Right forelimb (tissue), 1 donor: ENCODE data around the gene LZTR1.
"Not testable (repeated sequence)": the region's sequence is repeated elsewhere in the genome, so short reads cannot be mapped to it uniquely, and the experiment has no call there.

Source experiments
- DNase-seq: peaks from one replicate; pipeline ENCODE4 v3.0.0-alpha.2; 2018

LZTR1 gene

GRCh38 chr22:20998411-20999336 is 16.6 kb downstream of the LZTR1 start:
- DNase-seq: no peak

DNA sequence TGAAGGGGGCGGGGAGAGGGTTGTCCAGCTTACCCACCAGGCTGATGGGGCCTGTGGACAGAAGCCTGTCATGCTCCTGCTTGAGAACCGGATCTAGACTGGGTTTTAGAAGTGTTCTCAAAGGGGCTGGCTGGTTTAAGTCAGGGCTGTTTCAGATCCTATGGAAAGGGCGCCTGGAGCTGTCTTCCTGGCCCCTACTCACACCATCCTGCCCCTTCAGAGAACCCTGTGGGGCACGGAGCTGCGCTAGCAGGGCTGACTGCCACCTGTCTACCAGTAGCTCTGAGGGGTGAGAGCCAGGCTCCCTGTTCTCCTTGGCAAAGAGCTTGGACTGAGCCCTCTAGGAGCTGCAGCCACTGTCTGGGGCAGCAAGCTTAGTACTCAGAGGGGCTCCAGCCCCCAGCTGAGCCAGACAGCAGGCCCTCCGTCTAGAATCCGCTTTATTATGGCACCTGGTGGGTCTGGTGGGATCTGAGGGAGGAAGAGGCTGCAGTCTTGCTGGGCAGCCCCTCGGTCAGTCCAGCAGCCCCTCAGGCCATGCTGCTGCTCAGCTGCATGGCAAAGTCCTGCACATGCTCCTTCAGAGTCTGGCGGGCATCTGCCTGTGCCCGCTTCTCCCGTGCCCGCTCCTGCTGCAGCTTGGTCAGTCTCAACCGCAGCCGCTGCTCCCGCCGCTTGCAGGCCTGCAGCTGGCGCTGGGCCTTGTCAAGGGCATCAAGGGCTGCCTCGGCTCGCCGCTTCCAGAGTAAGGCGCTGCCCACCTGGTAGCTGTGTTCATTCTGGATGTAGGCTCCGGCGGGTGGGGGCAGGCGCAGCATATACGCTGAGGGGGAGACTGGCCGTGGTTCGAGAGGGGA is 17.5 kb downstream of the LZTR1 start:
- DNase-seq: no peak

DNA sequence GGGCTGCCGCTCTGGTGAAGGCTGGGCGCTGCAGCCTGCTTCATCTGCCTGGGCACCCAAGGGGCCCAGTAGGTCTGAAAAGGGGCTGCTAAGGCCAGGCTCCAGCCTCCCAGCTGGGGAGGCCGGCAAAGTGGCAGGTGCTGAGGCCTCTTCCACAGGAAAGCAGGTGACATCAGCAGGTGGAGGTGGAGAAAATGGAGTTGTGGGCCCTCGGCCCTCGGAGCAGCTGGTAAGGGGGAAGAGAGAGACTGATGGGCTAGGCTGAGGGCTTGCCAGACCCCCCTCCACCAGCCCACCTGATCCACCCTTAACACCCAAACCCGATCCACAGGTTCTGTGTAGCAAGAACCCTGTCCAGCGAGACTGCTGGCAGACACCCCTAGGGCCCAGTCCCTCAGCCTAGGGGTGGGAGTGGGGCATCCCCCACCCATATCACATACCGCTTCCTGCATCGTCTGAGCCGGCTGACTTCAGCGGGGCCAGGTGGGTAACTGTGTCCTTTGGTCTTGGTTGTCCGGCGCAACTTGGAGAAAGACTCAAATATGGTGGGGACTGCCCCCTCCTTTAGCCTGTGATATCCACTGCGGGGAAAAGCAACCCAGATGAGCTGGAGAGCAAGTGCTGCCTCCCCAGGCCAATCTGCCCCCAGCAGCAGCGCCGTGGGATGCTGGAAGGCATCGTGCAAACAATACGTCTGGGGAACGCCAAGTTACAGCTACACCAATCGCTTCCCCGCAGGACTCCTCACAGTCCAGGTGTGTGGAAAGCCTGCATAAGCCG is 18.3 kb downstream of the LZTR1 start:
- DNase-seq: no peak

- DNase-seq: peak; percentile 61
Measured at GRCh38 chr22:21000987-21001600, 19.0 kb downstream of the LZTR1 start.

- peak; percentile 98 for DNase-seq
Measured at GRCh38 chr22:21001601-21002325, 19.7 kb downstream of the LZTR1 start, which contains the start of gene THAP7. Gene THAP7, minus strand, starts transcription at chr22:21002118. Its CDS starts 207 bp downstream, at chr22:21001911.

DNA sequence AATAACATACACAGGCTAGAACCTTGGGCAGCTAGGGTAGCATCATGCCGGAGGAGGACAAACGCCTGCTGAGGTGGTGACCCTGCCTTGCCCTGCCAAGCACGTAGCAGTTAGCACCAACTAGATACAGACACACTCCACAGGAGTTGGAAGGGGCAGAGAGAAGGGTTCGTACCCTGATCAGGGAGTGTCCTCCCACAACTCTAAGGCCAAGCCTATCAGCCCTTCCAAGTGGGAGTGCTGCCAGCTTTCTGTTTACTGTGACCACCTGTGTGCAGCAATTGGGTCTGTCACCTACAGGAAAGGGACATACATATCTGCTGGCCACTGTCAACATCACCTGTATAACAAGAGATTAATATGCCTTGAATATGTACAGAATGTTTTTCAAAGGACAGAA is 21.7 kb downstream of the LZTR1 start:
- no peak for DNase-seq

- not testable (repeated sequence) for DNase-seq
Measured at GRCh38 chr22:21009208-21009607, 27.1 kb downstream of the LZTR1 start.

DNA sequence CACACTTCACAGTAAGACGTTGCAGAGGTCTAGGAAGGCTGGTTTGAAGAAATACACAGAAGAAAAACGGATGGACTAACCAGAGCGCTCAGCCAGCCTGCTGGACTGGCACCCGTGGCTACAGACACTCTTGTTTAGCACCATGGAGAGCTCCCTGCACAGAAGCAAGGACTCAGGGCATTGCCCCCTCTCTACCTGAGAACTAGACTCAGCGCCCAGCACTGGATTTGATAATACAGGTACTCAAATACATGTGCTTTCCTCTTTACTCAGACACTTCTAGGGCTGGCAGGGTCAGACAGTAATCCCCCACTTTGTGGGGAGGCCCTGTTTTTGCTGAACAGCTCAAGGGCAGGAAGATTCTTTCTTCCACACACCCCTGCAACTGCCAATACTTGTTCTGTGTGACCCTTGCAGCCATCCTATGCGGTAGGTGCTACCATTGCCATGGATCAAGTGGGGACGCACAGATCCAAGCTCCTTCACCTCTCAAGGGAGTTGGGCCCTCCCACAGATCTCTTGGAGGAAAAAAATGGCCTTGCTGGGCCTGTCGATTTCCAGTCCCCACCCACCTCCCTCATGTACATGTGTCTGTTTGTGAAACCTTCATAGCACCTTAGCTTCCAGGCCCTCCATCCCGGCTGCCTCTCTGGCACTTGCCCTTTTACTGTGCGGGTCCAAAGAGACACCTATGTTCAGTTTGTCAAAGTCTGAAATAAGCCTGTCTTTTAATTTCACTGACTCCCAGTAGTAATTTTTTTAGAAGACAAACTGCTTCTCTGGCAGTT is 27.7 kb downstream of the LZTR1 start:
- no peak for DNase-seq

DNA sequence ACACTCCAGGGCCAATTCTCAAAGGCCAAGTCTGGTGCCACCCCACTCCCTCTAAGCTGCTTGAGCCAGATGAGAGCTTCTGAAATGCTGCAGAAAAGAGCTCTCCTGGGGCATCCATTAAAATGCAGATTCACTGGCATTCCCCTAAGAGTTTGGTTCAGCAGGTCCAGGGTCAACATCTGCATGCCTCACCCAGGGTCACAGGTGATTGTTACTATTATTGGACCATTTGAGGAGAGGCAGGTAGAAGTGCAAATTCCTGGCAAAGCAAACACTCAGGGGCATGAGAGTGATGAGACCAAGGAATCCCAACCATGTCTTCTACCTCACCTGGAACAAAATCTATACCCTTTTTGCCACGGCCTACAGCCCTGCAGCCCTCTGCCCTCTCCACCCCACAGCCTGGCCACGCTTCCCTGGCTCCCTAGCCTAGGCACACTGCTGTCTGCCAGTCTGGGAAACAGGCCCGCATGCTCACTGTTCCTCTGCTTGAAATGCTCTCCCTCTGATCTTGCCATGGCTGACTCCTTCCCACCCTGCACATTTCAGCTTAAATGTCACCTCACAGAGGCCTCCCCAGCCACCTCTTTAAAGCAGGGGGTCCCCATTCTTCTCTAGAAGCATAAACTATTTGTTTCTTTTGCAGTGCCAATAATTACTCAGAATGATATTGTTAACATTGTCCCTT is 28.5 kb downstream of the LZTR1 start:
- DNase-seq: no peak

DNA sequence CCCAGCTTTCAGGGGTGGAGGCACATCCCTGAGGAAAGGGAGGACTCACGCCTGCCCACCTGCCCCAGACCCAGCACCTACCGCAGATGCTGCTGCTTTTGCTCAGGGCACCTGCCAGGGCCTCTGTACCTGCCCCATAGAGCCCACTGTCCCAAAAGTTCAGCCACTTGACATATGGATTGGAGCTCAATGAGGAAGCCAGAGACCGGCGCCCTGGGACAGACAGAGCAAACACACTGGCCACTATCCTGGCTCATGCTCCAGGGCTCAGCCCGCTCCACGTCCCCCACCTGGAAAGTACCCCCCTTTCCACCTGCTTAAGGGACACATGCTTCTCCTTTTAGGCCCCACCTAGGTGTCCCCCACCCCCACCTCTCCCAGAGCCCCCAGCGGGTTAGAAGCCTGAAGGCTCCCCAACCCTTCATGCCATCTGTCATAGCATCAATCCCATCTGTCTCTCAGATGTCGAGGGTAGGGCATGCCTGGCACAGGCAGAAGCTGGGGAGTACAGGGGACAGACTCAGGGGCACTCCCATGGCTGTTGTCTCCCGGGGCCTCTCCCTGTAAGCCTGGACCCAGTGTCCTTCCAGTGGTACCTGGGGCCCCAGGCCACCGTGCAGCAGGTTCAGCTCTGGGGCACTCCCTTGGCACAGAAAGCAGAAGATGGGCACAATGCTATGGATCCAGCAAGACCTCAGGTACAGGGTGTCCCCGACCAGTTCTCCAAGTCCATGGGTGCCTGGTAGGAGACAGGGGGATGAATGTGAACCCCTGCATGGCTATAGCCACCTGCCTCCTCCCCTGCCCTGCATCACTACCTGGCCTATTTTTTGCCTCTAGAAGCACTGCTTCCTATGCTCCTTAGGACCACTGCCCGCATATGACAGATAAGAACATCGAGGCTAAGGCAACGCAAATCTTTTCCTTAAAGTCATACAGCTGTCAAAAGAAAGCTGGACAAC is 30.6 kb downstream of the LZTR1 start:
- DNase-seq: no peak

DNA sequence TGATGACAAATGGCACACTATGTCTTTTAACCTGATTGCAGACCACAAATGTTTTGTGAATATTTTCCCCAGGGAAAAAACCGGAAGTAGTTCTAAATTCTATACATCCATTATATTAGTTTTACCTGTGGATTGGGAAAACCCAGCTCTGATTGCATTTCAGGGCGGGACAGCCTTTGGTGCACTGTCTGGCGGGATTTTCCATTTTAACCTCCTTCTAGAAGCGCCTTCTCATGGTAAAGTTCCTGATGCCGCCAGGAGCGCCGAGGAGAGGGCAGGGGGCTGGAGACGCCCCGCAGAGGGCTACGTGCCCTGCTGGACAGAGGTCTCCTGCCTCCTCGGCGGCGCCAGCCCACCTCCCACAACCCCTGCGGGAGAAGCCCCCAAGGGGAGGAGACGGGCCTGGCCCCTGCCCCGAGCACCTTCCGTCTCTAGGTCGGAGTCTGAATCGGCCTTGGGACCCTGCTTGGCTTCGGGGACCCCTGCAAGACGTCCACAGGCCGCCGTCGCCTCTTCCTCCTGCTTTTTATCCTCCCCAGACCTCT is 31.6 kb downstream of the LZTR1 start:
- no peak for DNase-seq

GRCh38 chr22:21014202-21014725 is 32.2 kb downstream of the LZTR1 start:
- DNase-seq: peak; percentile 91

GRCh38 chr22:21014726-21015465 is 32.8 kb downstream of the LZTR1 start, which contains the start of gene P2RX6:
Gene P2RX6, plus strand, starts transcription at chr22:21015165. Its CDS starts 10 bp downstream, at chr22:21015175.
- peak; percentile 78 for DNase-seq

GRCh38 chr22:21015466-21016006 is 33.4 kb downstream of the LZTR1 start:
- DNase-seq: no peak

GRCh38 chr22:21016644-21017420 is 34.7 kb downstream of the LZTR1 start:
- DNase-seq: no peak

DNA sequence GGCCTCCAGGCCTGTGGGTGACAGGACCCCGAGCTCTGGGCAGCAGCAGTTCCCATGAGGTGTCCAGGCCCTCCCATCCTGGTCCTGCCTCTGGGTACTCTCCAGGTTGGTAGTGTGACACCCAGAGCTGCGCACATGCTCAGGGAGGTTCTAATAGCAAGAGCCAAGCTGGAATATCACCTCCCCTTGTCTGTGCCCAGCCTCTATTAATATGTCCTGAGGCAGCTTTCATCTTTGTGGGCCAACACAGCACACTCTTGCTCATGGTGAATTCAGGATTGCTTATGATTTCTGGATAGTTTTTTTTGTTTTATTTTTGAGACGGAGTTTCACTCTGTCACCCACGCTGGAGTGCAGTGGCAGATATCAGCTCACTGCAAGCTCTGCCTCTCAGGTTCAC is 36.2 kb downstream of the LZTR1 start:
- no peak for DNase-seq
